ENCODE data around the gene ASPSCR1.

GRCh38 chr17:81940538-81941483 is 36.6 kb upstream of the ASPSCR1 start:
- TF ChIP-seq CTCF (IDR thresholded peaks at IDR 0.05), result no peak
- no peak for TF ChIP-seq POLR2AphosphoS5 (IDR thresholded peaks at IDR 0.05)
- no peak for TF ChIP-seq POLR2A (IDR thresholded peaks at IDR 0.05)

Measured in gastroesophageal sphincter (tissue), 3 donors.